Tibial artery (tissue), 4 donors: ENCODE results near the gene CDK7.

Source experiments
- DNase-seq, 2 donors: peaks; one replicate each; pipeline ENCODE4 v3.0.0-alpha.2; 2019
- H3K27ac ChIP-seq, 2 donors: fragments of 200-600 bp; sonication (generic) in 1 of 2; 1 replicate in 1 of 2; 2 replicates in 1 of 2; pipeline ENCODE4 v1.5.1; 2018 to 2019; ENCODE audit warnings: mild to moderate bottlenecking in 1 of 2
- H3K27me3 ChIP-seq, 2 donors: fragments of 200-600 bp; sonication (generic) in 1 of 2; one replicate each; pipeline versions ENCODE4 v1.5.1 to v1.6.0; 2016 to 2019
- H3K36me3 ChIP-seq, 3 donors: fragments of 200-600 bp; sonication (generic) in 2 of 3; one replicate each; pipeline ENCODE4 v1.5.1; 2016 to 2019; ENCODE audit warnings: mild to moderate bottlenecking in 2 of 3
- H3K4me1 ChIP-seq, 4 donors: fragments of 200-600 bp; sonication (generic) in 2 of 4; 1 replicate in 3 of 4; 2 replicates in 1 of 4; pipeline ENCODE4 v1.5.1; 2016 to 2019
- H3K4me3 ChIP-seq, 2 donors: fragments of 200-600 bp; sonication (generic) in 1 of 2; 1 replicate in 1 of 2; 2 replicates in 1 of 2; pipeline ENCODE4 v1.5.1; 2018 to 2019; ENCODE audit warnings: mild to moderate bottlenecking in 2 of 2
- H3K9me3 ChIP-seq, 3 donors: fragments of 200-600 bp; sonication (generic) in 1 of 3; one replicate each; pipeline ENCODE4 v1.5.1; 2016 to 2019
- intact Hi-C: fragments of 100-400 bp; cut with DNase I; formaldehyde crosslinking; loops from one replicate; pipeline ENCODE4 v1.15.0; 2023; ENCODE audit warnings: low total_unique reads
- TF ChIP-seq, protein P1 (sequence below), 2 experiments: fragments of 200-600 bp in 1 of 2; fragments of 450-650 bp in 1 of 2; IDR thresholded peaks; one replicate each; pipeline ENCODE4 v1.5.1; 2017 to 2019; ENCODE audit warnings: antibody characterized with exemption in 2 of 2, mild to moderate bottlenecking in 1 of 2, moderate library complexity in 1 of 2

Gene CDK7

DNA sequence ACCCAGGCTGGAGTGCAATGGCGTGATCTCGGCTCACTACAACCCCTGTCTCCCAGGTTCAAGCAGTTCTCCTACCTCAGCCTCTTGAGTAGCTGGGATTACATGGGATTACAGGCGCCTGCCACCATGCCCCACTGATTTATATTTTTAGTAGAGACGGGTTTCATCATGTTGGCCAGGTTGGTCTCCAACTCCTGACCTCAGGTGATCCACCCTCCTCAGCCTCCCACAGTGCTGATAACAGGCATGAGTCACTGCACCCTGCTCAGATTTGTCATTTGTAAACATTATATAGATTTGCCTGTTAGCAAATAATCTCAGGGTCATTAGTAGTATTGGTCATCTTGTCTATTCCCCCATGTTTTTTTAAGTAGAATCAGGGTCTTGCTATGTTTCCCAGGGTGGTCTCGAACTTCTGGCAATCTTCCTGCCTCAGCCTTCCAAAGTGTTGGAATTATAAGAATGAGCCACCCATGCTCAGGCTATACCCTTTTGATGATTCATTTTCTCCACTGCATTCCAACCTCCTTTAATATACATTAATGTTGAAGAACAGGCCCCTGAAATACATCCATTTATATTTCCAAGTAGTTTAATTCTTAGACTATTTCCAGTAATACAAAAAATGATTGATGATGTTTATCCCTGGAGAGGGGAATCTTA lies 28.0 kb upstream of the CDK7 start:
- Histone ChIP-seq H3K36me3 (no peaks in the 10 kb centered on the region), H3K27ac (no peak overlapping the region), H3K27me3 (no peaks in the 10 kb centered on the region), H3K4me1 (peaks cover 0 to 4% (median 0%) of the 10 kb centered on the region in 4 donors), H3K4me3 (no peak overlapping the region), H3K9me3 (no peaks in the 10 kb centered on the region)
- DNase-seq = no peak
- intact Hi-C loops = no loop called here
- TF ChIP-seq, protein P1, sequence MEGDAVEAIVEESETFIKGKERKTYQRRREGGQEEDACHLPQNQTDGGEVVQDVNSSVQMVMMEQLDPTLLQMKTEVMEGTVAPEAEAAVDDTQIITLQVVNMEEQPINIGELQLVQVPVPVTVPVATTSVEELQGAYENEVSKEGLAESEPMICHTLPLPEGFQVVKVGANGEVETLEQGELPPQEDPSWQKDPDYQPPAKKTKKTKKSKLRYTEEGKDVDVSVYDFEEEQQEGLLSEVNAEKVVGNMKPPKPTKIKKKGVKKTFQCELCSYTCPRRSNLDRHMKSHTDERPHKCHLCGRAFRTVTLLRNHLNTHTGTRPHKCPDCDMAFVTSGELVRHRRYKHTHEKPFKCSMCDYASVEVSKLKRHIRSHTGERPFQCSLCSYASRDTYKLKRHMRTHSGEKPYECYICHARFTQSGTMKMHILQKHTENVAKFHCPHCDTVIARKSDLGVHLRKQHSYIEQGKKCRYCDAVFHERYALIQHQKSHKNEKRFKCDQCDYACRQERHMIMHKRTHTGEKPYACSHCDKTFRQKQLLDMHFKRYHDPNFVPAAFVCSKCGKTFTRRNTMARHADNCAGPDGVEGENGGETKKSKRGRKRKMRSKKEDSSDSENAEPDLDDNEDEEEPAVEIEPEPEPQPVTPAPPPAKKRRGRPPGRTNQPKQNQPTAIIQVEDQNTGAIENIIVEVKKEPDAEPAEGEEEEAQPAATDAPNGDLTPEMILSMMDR (IDR thresholded peaks at IDR 0.05) = no peak

DNA sequence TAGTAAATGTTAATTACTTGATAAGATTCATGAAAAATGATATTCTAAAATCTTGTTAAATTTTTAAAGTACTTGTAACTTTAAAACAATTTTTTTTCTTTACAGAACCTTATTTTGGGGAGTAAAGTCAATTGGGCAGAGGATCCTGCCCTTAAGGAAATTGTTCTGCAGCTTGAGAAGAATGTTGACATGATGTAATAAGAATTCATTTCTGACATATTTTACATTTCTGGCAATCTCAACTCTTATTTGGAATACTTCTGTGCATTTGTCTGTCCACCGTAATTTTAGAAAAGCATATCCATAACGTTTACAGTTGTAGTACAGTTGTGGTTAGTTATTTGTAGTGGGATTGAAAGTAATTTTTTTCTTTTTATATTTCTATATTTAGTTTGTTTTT lies 25.1 kb upstream of the CDK7 start:
- H3K27ac ChIP-seq = no peak overlapping the region
- intact Hi-C loops = loop anchor here (10.0 kb wide), 1 partner anchor 115 kb away; the partner anchor contains the start of gene SLC30A5
- H3K4me3 ChIP-seq = no peak overlapping the region
- no peaks in the 10 kb centered on the region for H3K27me3 ChIP-seq
- H3K4me1 ChIP-seq = peaks cover 0 to 4% (median 0%) of the 10 kb centered on the region in 4 donors
- DNase-seq = no peak
- no peaks in the 10 kb centered on the region for H3K9me3 ChIP-seq
- TF ChIP-seq, protein P1 (IDR thresholded peaks at IDR 0.05) = no peak
- H3K36me3 ChIP-seq = no peaks in the 10 kb centered on the region

DNA sequence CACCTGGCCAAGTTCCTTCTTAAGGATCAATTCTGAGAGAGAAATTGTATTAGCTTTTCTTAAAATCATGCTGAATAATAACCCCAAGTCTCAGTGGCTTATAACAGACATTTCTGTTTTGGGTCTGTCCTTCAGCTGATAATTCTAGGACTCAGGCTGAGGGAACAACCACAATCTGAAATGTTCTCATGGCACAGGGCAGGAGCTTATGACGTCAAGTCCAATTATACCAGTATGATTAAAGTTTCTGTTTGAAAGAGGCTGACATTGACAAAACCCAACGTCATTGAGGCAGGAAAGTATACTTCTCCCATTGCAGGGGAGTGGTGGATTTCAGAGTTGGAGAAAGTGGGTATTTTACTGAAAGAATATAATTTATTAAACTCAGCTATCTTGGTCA lies 23.5 kb upstream of the CDK7 start:
- intact Hi-C loops = loop anchor here (10.0 kb wide), 1 partner anchor 116 kb away; the partner anchor contains the start of gene SLC30A5
- no peaks in the 10 kb centered on the region for H3K9me3 ChIP-seq
- H3K4me3 ChIP-seq = no peak overlapping the region
- peaks cover 0 to 4% (median 0%) of the 10 kb centered on the region in 4 donors for H3K4me1 ChIP-seq
- TF ChIP-seq, protein P1 (IDR thresholded peaks at IDR 0.05) = no peak
- H3K27me3 ChIP-seq = no peaks in the 10 kb centered on the region
- no peak overlapping the region for H3K27ac ChIP-seq
- DNase-seq = no peak
- H3K36me3 ChIP-seq = no peaks in the 10 kb centered on the region

DNA sequence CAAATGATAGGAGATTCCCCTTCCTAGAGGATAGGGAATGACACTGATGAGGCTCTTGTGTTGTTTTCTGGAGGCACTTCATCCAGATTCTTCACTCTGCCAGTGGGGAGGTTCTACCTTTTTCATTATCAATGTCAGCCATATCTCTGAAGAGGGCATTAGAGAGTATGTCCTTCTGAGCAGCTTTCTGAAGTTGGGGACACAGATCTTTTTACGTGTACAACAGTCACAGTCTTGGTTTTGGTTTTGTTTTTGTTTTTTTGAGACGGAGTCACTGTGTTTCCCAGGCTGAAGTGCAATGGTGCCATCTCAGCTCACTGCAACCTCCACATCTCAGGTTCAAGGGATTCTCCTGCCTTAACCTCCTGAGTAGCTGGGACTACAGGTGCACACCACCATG lies 22.7 kb upstream of the CDK7 start:
- no peak for DNase-seq
- H3K36me3 ChIP-seq = no peaks in the 10 kb centered on the region
- H3K4me1 ChIP-seq = peaks cover 0 to 4% (median 0%) of the 10 kb centered on the region in 4 donors
- intact Hi-C loops = loop anchor here (10.0 kb wide), 1 partner anchor 117 kb away; the partner anchor contains the start of gene SLC30A5
- TF ChIP-seq, protein P1 (IDR thresholded peaks at IDR 0.05) = no peak
- no peak overlapping the region for H3K27ac ChIP-seq
- no peaks in the 10 kb centered on the region for H3K9me3 ChIP-seq
- no peak overlapping the region for H3K4me3 ChIP-seq
- no peaks in the 10 kb centered on the region for H3K27me3 ChIP-seq

DNA sequence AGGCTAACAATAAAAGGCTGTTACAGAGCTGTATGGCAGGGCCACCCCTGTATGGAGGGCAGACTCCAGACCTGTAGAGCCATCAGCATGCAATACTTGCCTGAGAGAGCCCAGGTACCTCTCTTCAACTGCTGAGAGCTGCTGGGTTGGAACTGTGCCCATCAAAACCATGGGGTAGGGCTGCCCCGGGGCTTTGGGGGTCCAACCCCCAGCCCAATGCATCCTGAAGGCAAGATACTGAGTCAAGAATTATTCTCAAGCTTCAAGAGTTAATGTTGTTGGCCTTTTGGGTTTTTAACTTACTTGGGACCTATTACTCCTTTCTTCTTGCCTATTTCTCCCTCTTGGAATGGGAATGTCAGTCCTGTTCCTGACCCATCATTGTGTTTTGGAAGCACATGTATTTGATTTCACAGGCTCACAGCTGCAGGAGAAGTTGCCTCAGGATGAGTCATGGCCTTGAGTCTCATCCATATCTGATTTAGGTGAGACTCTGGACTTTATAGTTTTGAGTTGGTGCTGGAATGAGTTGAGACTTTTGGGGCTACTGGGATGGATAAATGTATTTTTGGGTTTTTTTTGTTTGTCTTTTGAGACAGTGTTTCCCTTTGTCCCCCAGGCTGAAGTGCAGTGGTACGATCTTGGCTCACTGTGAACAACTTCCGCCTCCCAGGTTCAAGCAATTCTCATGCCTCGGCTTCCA lies 21.0 kb upstream of the CDK7 start:
- H3K36me3 ChIP-seq = no peaks in the 10 kb centered on the region
- H3K9me3 ChIP-seq = no peaks in the 10 kb centered on the region
- intact Hi-C loops = loop anchor here (10.0 kb wide), 1 partner anchor 119 kb away; the partner anchor contains the start of gene SLC30A5
- peaks cover 0 to 7% (median under 1%) of the 10 kb centered on the region in 4 donors for H3K4me1 ChIP-seq
- no peak for DNase-seq
- H3K27me3 ChIP-seq = no peaks in the 10 kb centered on the region
- H3K27ac ChIP-seq = no peak overlapping the region
- TF ChIP-seq, protein P1 (IDR thresholded peaks at IDR 0.05) = no peak
- no peak overlapping the region for H3K4me3 ChIP-seq
